GM15510 (cell line): ENCODE measurements around the gene CHADL.

Experiments used
- POLR2A ChIP-seq: IDR thresholded peaks from 3 replicates; pipeline ENCODE4 v1.6.1; 2011; ENCODE audit warnings: borderline replicate concordance; ENCODE audit not compliant: insufficient read length; ENCODE audit errors: extremely low read depth

CHADL gene, protein sequence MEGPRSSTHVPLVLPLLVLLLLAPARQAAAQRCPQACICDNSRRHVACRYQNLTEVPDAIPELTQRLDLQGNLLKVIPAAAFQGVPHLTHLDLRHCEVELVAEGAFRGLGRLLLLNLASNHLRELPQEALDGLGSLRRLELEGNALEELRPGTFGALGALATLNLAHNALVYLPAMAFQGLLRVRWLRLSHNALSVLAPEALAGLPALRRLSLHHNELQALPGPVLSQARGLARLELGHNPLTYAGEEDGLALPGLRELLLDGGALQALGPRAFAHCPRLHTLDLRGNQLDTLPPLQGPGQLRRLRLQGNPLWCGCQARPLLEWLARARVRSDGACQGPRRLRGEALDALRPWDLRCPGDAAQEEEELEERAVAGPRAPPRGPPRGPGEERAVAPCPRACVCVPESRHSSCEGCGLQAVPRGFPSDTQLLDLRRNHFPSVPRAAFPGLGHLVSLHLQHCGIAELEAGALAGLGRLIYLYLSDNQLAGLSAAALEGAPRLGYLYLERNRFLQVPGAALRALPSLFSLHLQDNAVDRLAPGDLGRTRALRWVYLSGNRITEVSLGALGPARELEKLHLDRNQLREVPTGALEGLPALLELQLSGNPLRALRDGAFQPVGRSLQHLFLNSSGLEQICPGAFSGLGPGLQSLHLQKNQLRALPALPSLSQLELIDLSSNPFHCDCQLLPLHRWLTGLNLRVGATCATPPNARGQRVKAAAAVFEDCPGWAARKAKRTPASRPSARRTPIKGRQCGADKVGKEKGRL

DNA sequence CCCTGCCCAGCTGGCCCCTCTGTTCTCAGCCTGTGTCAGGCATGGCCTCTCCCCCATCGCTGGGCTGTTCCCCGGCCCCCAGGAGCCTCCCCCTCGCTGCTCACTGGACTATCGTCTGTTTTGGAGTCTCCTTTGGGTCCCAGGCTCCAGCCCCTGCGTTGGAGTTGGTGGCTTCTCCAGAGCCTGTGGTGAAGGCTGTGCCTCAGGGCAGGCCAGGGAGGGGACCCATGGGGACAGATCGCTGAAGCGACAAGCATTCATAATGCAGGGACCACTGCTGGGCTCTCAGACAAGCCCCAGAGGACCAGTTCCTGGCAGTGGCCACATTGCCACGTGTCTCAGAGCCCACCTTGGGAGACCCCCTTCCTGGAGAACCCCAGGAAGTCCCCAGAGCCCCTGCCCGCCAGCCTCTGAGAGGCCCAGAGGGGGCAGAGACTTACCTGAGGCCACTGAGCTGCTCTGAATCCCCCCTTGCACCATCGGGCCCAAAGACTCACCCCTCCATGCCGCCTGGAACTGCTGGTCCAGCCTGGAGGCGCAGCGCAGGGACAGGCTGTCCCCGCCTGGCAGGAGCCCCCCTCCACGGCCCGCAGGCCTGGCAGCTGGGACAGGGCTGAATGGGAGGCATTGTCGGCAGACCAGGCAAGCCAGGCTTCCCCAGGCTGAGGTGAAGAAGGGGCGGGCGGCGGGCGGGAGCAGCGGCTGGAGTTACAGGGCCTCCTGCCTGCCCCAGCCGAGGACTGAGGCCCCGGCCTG is at the start of gene CHADL:
CHADL (minus strand) TSS at position 555 of the 756 bp plus-strand sequence; CDS start at position 505, 50 bp downstream.
- no peak for TF ChIP-seq POLR2A

DNA sequence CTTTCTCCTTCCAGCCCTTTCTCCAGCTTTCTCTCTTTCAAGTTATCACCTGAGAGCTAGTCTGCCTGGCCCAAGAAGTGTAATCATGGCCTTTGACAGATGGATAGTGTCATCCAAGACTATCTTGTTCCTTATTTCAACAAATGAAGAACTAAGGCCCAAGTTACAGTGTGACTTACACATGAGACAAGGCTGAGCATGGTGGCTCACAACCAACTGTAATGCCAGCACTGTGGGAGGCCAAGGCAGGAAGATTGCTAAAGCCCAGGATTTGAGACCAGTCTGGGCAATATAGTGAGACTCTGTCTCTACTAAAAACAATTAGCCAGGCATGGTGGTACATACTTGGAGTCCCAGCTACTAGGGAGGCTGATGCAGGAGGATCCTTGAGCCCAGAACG is 48.9 kb upstream of the CHADL start:
- TF ChIP-seq POLR2A: no peak

DNA sequence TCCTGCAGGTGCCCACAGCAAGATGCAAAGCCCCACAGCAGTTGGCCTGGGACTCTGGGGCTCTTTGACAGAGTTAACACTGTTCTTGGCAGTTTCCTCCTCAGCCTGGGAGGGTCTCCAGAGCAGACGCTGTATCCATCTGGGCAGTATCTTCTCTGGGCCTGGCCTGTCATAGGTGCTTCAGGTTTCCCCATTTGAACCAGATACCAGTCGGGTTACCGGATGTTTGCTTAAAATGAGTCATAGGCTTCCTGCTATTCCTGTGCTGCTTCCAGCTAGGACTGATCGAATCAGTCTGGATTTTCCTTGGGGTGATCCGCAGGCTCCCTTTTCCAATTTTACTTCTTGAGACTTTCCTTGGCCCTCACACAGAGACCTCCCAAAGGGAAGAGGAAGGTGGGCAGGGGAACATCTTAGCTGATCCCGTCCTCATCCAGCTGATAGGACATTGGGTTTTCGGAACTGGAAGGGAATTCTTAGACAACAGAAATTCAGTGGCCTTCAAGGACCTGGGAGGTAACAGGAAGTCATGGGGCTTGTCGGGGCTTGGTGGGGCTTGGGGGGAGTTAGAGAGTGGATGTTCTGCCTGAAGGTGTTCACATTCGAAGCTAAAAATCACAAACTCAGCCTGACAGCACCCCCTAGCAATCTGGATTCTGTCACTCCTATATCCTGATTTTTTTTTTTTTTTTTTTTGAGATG is 47.7 kb upstream of the CHADL start:
- no peak for TF ChIP-seq POLR2A

DNA sequence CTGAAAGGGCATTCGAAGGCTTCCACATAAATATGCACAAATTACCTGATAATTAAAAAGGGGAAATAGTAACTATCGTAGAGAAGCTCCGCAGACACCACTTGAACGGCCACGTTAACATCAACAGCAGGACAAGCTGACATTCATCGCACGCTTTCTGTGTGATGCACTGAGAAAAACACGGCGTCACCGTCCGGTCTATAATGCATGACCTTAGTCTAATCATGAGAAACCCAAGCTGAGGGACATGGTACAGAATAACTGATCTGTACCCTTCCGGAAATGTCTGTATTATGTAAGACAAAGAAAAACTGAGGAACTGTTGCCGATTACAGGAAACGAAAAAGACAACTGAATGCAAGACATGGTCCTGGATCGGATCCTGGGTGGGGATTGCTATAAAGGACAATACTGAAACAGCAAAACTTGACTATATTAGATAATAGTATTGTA is 45.9 kb upstream of the CHADL start:
- no peak for TF ChIP-seq POLR2A

DNA sequence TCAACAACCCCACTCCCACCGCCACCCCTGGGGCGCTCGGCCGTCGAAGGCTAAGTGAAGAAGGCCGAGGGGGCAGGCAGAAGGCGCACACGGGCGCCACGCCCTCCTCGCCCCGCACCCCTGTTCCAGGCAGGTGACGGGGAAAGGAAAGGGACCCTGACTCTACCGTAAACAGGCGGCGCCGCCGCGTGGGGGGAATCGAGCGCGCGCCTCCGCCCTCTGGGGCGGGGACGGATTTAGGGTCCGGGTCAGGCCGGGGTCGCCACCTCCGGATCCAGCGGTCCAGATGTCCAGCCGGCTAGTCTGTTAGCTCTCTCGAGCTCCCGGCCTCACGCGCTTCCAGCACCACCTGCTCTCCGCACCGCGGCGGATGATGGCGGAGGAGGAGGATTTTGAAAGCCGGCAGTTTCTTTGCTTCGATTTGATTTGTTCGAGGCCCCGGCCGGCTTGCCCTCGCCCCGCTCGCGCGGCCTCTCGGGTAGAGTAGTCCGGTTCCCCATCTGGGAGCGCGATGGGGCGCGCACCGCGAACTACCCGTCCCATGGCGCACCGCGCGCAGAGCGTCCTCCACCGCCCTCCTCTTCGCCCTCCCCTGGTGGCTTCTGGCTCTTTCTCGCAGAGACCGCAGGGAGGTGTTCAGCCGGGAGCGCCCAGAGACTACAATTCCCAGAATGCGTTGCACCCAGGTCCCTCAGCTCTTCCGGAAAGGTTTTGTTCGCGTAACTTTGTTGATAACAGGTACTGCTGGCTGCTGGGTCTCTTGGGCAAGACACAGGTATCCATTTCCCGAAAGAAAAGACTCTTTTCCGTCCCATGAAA is 45.3 kb upstream of the CHADL start, which contains the start of gene RANGAP1:
RANGAP1 (minus strand) TSS at position 368 of the 819 bp plus-strand sequence. CDS start 5,143 bp downstream, outside the sequence.
- peak; percentile 84 for TF ChIP-seq POLR2A

DNA sequence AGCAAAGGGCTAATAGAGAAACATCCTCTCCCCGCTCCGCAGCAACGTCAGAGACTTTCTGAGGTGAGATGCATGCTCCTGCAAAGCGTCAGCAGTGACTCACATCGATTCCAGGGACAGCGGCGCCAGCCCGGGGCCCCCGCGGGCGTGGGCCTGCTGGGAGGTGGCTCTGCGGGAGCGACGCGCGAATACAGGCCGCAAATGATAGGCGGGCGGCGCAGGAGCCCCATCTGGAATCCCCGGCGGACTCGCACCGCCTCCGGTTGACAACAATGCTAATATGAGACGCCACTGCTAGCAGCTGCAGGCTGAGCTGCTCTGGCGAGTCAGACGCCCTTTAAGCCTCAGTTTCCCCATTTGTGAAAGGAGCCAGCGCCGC is 44.7 kb upstream of the CHADL start:
- TF ChIP-seq POLR2A: no peak

DNA sequence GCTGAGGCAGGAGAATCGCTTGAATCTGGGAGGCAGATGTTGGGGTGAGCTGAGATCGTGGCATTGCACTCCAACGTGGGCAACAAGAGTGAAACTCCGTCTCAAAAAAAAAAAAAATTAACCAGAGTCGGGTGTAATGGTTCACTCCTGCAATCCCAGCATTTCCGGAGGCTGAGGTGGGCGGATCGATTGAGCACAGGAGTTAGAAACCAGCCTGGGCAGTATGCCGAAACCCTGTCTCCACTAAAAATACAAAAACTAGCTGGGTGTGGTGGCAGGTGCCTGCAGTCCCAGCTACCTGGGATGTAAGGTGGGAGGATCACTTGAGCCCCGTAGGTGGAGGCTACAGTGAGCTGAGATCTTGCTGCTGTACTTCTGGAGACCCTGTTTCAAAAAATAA is 43.7 kb upstream of the CHADL start:
- TF ChIP-seq POLR2A: no peak

DNA sequence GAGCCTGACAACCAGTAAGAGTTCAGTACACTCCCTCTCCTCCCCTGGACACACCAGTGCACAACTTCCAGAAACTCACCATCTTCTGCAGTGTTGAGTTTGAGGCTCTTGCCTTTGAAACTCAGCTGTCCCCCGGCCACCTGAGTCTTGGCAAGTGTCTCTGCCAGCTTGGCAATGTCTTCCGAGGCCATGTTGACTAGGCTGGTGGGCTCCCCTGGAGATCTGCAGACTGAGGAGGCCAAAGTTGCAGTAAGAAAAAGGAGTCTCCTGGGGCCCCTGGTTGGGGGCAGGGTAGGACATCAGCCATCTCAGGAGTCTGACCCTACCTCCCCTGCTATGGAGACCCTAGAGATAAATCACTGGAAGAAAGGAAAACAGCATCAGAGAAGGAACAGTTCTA is 40.1 kb upstream of the CHADL start:
- no peak for TF ChIP-seq POLR2A

DNA sequence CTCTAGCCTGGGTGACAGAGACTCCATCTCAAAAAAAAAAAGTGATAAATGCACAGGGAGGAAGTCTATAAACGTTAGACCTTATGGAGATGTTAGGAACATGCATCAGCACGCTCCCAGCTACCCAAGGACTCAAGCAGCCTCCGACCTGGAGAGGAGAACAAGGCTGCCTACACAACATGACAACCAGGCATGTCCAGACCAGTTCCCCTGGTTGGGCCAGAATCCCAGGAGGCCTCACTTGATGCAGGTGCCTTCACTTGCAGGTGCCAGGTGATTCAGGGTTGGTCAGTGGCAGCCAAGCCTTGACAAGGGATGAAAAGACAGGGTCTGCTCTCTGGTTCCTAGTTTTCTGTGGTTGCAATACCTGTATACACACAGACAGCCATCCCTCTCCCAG is 39.3 kb upstream of the CHADL start:
- TF ChIP-seq POLR2A: no peak

DNA sequence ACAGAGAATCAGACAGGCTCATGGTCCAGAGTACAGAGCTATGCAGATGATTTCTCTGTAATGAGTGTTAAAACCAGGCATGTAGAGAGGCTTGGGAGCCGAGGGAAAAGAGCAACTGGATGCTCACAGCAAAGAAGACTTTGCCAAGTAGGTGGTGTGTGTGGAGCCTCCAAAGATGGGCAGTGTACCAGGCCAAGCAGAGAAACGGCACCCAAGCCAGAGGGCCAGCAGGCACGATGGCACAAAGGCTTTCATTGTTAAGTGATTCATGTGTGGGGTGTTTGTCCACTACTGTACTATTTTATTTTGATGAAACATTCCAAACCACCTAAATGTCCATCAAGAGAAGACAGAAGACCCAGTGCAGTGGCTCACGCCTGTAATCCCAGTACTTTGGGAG is 34.1 kb upstream of the CHADL start:
- TF ChIP-seq POLR2A: no peak

DNA sequence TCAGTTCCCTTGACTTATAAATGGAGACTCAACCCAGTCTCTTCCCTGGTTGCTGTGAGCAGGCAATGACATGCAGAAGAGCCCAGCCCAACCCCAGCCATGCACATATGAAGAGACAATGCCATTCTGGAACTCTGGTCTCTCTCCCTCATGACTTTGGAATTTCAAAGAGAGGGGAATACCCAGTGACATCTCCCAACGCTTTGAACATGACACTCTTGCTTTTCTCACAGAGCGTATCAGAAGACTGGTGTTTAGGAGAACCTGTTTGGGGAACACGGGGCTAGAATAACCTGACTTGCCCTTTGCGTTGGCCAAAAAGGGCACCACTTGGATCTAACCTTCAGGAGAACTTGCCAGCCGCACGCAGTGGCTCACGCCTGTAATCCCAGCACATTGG is 32.4 kb upstream of the CHADL start:
- TF ChIP-seq POLR2A: no peak

DNA sequence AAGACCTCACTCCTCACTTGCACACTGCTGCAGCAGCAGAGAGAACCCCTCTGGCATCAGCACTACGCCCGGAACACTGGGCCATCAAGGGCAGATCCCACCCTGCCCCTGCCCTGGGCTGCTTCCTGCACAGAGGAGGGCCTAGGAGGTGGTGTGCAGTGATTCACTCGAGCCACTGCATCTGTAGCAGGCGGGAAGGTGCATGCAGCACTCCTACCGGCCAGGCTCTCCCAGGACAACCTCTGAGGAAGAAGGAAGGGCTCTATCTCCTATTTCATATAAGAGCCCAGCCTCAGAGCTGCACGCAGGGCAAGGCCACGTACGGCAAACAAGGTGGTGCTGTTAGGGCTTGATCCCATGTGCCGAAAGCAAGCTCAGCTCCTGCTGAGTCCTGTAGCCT is 31.1 kb upstream of the CHADL start:
- TF ChIP-seq POLR2A: no peak

DNA sequence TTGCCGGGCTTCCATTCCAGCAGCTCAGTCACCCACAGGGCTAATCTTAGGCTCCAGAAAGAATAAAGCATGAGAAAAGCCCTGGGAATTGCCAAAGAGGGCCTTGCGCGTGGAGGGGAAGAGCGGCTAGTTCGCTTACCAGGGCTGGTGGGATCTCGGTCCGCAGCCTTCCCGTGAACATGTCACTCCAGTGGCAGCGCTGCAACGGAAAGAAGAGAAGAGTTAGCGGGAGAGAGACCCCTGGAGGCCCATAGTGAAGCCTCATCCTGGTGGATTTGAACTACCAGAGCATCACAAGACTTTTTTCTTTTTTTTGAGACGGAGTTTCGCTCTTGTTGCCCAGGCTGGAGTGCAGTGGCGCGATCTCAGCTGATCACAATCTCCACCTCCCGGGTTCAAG is 27.2 kb upstream of the CHADL start:
- TF ChIP-seq POLR2A: no peak
